ENCODE results near the gene ATXN7L1.

Gene ATXN7L1

GRCh38 chr7:105647591-105647990 lies 228.8 kb downstream of the ATXN7L1 start:
- DNase-seq (ENCODE audit: low spot score): no peak

GRCh38 chr7:105644937-105645336 lies 231.5 kb downstream of the ATXN7L1 start:
- DNase-seq (ENCODE audit: low spot score): no peak

- no peak for DNase-seq (ENCODE audit: low spot score)
Observed at GRCh38 chr7:105643851-105644250, 232.5 kb downstream of the ATXN7L1 start.

GRCh38 chr7:105643384-105643783 lies 233.0 kb downstream of the ATXN7L1 start:
- no peak for DNase-seq (ENCODE audit: low spot score)

GRCh38 chr7:105642264-105642663 lies 234.1 kb downstream of the ATXN7L1 start:
- no peak for DNase-seq (ENCODE audit: low spot score)

GRCh38 chr7:105640956-105641810 lies 235.2 kb downstream of the ATXN7L1 start:
- DNase-seq (ENCODE audit: low spot score): no peak

GRCh38 chr7:105639667-105640493 lies 236.5 kb downstream of the ATXN7L1 start:
- DNase-seq (ENCODE audit: low spot score): no peak

- DNase-seq (ENCODE audit: low spot score): no peak
Observed at GRCh38 chr7:105638902-105639495, 237.4 kb downstream of the ATXN7L1 start.

- DNase-seq (ENCODE audit: low spot score): no peak
Observed at GRCh38 chr7:105638334-105638733, 238.1 kb downstream of the ATXN7L1 start.

- no peak for DNase-seq (ENCODE audit: low spot score)
Observed at GRCh38 chr7:105637755-105638154, 238.6 kb downstream of the ATXN7L1 start.

- no peak for DNase-seq (ENCODE audit: low spot score)
Observed at GRCh38 chr7:105636982-105637381, 239.4 kb downstream of the ATXN7L1 start.

GRCh38 chr7:105635197-105635596 lies 241.2 kb downstream of the ATXN7L1 start:
- DNase-seq (ENCODE audit: low spot score): no peak

- DNase-seq (ENCODE audit: low spot score): no peak
Observed at GRCh38 chr7:105625986-105626385, 250.4 kb downstream of the ATXN7L1 start.

- no peak for DNase-seq (ENCODE audit: low spot score)
Observed at GRCh38 chr7:105623906-105624305, 252.5 kb downstream of the ATXN7L1 start.

- DNase-seq (ENCODE audit: low spot score): no peak
Observed at GRCh38 chr7:105623378-105623777, 253.0 kb downstream of the ATXN7L1 start.

- no peak for DNase-seq (ENCODE audit: low spot score)
Observed at GRCh38 chr7:105622106-105622731, 254.2 kb downstream of the ATXN7L1 start.

GRCh38 chr7:105621617-105622016 lies 254.8 kb downstream of the ATXN7L1 start:
- DNase-seq (ENCODE audit: low spot score): no peak

GRCh38 chr7:105621176-105621575 lies 255.2 kb downstream of the ATXN7L1 start:
- no peak for DNase-seq (ENCODE audit: low spot score)

GRCh38 chr7:105619590-105619989 lies 256.8 kb downstream of the ATXN7L1 start:
- no peak for DNase-seq (ENCODE audit: low spot score)

- no peak for DNase-seq (ENCODE audit: low spot score)
Observed at GRCh38 chr7:105618016-105618296, 258.4 kb downstream of the ATXN7L1 start.

- no peak for DNase-seq (ENCODE audit: low spot score)
Observed at GRCh38 chr7:105617280-105618015, 259.0 kb downstream of the ATXN7L1 start.

- no peak for DNase-seq (ENCODE audit: low spot score)
Observed at GRCh38 chr7:105614341-105614840, 262.0 kb downstream of the ATXN7L1 start.

Data from germinal center (tissue), 1 donor.